Measurements from ENCODE around the gene FRA10AC1.

FRA10AC1 gene

DNA sequence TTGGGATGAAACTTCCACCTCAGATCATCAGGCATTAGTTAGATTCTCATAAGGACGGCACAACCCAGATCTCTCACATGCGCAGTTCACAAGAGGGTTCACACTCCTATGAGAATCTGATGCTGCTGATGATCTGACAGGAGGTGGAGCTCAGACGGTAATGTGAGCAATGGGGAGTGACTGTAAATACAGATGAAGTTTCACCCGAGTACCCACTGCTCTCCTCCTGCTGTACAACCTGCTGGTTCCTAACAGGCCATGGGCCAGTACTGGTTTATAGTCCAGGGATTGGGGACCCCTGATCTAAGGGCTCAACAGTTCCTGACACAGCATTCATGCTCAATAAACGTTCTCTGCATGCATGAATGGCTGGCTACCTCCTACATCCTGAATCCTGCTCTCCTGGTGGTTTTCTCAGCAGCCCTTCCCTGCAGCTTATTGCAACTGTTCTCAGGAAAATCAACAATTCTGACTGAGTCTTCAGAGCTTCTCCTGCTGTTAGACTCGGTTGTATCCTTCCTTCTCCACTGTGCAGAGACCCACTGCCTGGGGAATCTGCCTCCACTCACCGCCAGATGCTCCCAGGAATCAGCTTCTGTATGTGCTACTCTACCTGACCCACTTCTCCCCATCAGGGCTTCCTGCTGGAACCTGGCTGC, 72.6 kb downstream of the FRA10AC1 start:
- no peak for DNase-seq (ENCODE audit: low spot score)

DNA sequence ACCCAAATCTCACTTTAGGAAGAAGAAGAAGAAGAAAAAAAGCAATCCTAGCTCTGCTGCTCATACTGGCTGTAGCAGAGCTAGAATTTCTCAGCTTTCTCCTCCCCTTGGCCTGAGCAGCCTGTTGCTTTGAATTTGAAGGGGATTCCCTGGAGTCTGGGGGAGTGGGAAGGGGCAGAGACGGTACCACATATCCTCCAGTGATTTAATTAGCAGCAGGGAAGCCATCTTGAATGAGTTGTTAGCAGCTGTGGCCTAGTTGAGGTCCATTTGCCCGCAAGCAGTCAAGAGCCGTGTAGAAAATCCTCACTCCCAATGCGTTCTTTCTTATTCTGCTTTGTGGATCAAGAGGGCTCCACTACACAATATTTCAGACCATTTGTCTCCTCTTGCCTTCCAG, 73.5 kb downstream of the FRA10AC1 start:
- DNase-seq (ENCODE audit: low spot score) = no peak

DNA sequence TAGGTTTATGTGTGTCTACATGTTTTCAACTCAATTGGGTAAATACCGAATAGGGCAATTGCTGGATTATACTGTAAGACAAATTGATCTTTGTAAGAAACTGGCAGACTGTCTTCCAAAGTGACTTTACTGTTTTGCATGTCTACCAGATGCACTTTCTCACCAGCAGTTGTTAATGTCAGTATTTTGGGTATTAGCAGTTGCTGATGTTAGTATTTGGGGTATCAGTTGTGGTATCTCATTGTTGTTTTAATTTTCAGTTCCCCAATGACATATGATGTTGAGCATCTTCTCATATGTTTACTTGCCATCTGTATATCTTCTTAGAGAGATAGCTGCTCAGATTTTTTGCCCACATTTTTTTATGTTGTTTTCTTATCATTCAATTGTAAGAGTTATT, 79.5 kb downstream of the FRA10AC1 start:
- DNase-seq (ENCODE audit: low spot score) = no peak

DNA sequence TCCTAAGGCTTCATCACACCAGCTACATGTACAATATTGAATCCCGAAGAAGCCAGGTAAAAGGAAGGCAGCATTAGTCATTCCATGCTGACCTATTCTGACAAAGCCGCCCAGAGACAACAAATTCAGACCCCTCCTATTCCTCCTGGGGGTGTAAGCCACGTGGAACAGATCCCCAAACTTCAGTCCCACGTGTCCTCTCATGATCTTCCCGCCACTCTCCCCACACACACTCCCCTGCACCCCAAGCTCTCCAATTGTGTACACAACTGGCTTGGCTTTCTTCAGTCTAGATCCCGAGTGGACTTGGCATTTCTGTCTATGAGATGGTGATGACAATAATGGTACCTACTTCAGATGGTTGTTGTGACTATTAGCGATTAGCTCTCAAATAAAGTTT, 81.5 kb downstream of the FRA10AC1 start:
- DNase-seq (ENCODE audit: low spot score) = no peak

Measured in hematopoietic multipotent progenitor cell treated with erythropoietin and hydrocortisone succinate and interleukin-3 and kit ligand, for 15 days (in vitro differentiated cells).